ENCODE results near the gene NR1I2. TPM values are rescaled to one million over a fixed set of nuclear protein-coding genes. Genes with fewer than 3 reads are reported as not detected.

The NR1I2 gene
- total RNA-seq, 4 donors from 2014 or later, result 0.39 to 0.87 TPM; not detected in 2

GRCh38 chr3:119815716-119816115 lies 33.8 kb downstream of the NR1I2 start:
- H3K27ac ChIP-seq, result no peak overlapping the region
- WGBS, 2 donors, result 86 to 93% methylated on average over 8 of the region's 8 CpGs
- H3K9me3 ChIP-seq, result no peaks in the 10 kb centered on the region
- H3K4me3 ChIP-seq, result no peak overlapping the region
- TF ChIP-seq EP300 (IDR thresholded peaks at IDR 0.05) (no peak), CTCF (IDR thresholded peaks at IDR 0.05) (no peak), POLR2A (IDR thresholded peaks at IDR 0.05) (no peak)
- H3K36me3 ChIP-seq, result no peaks in the 10 kb centered on the region
- no peaks in the 10 kb centered on the region for H3K4me1 ChIP-seq
- DNase-seq (ENCODE audit: low spot score in 2 of 2), result no peak
- no peaks in the 10 kb centered on the region for H3K27me3 ChIP-seq

- WGBS, 2 donors, result 81 to 86% methylated on average over 12 of the region's 12 CpGs
- DNase-seq (ENCODE audit: low spot score in 2 of 2), result no peak
- Histone ChIP-seq H3K27ac (no peak overlapping the region), H3K4me1 (no peaks in the 10 kb centered on the region), H3K36me3 (no peaks in the 10 kb centered on the region), H3K4me3 (no peak overlapping the region), H3K9me3 (no peaks in the 10 kb centered on the region), H3K27me3 (no peaks in the 10 kb centered on the region)
- TF ChIP-seq EP300 (IDR thresholded peaks at IDR 0.05) (no peak), POLR2A (IDR thresholded peaks at IDR 0.05) (no peak), CTCF (IDR thresholded peaks at IDR 0.05) (no peak)
Measured at GRCh38 chr3:119817071-119817470, 35.2 kb downstream of the NR1I2 start.

- no peak for DNase-seq (ENCODE audit: low spot score in 2 of 2)
- 67 to 77% methylated on average over 13 of the region's 13 CpGs for WGBS, 2 donors
- H3K27me3 ChIP-seq, result no peaks in the 10 kb centered on the region
- no peak overlapping the region for H3K4me3 ChIP-seq
- H3K27ac ChIP-seq, result no peak overlapping the region
- TF ChIP-seq CTCF (IDR thresholded peaks at IDR 0.05) (no peak), EP300 (IDR thresholded peaks at IDR 0.05) (no peak), POLR2A (IDR thresholded peaks at IDR 0.05) (no peak)
- no peaks in the 10 kb centered on the region for H3K36me3 ChIP-seq
- no peaks in the 10 kb centered on the region for H3K9me3 ChIP-seq
- H3K4me1 ChIP-seq, result no peaks in the 10 kb centered on the region
Measured at GRCh38 chr3:119817583-119818363, 35.9 kb downstream of the NR1I2 start.

- Histone ChIP-seq H3K27me3 (no peaks in the 10 kb centered on the region), H3K27ac (no peak overlapping the region), H3K36me3 (no peaks in the 10 kb centered on the region), H3K9me3 (no peaks in the 10 kb centered on the region), H3K4me1 (no peaks in the 10 kb centered on the region), H3K4me3 (no peak overlapping the region)
- WGBS, 2 donors, result 76 to 78% methylated on average over 2 of the region's 2 CpGs
- TF ChIP-seq POLR2A (IDR thresholded peaks at IDR 0.05) (no peak), CTCF (IDR thresholded peaks at IDR 0.05) (no peak), EP300 (IDR thresholded peaks at IDR 0.05) (no peak)
- DNase-seq (ENCODE audit: low spot score in 2 of 2), result no peak
Measured at GRCh38 chr3:119818937-119819336, 37.0 kb downstream of the NR1I2 start.

GRCh38 chr3:119819806-119820205 lies 37.9 kb downstream of the NR1I2 start:
- H3K27ac ChIP-seq, result no peak overlapping the region
- H3K27me3 ChIP-seq, result no peaks in the 10 kb centered on the region
- H3K4me1 ChIP-seq, result no peaks in the 10 kb centered on the region
- H3K9me3 ChIP-seq, result no peaks in the 10 kb centered on the region
- 73 to 78% methylated on average over 2 of the region's 2 CpGs for WGBS, 2 donors
- TF ChIP-seq CTCF (IDR thresholded peaks at IDR 0.05), result no peak
- H3K4me3 ChIP-seq, result no peak overlapping the region
- DNase-seq (ENCODE audit: low spot score in 2 of 2), result no peak
- peaks cover 0 to 5% (median 0%) of the 10 kb centered on the region in 3 donors for H3K36me3 ChIP-seq

Measured in tibial nerve (tissue), 4 donors.